ENCODE results near the gene PLPP7.

Gene PLPP7

GRCh38 chr9:131302244-131303075, 12.9 kb downstream of the PLPP7 start:
- no peak overlapping the region for H3K4me3 ChIP-seq (replicated peaks; ENCODE audit: low read depth, low read length)
- DNase-seq (ENCODE audit: extremely low read depth, insufficient read length), result no peak

GRCh38 chr9:131303381-131304321, 14.1 kb downstream of the PLPP7 start:
- no peaks in the 10 kb centered on the region; the same call in none of the 2 replicates for H3K27me3 ChIP-seq (replicated peaks; ENCODE audit: control insufficient read depth, insufficient read depth, low read length)
- DNase-seq (ENCODE audit: extremely low read depth, insufficient read length), result no peak
- no peak overlapping the region for H3K4me3 ChIP-seq (replicated peaks; ENCODE audit: low read depth, low read length)
- no peaks in the 10 kb centered on the region for H3K36me3 ChIP-seq (ENCODE audit: control insufficient read depth, insufficient read depth, low read length)
- no peak for TF ChIP-seq CTCF (IDR thresholded peaks at IDR 0.05; ENCODE audit: insufficient read depth, low read length, poor library complexity, severe bottlenecking)

More at GRCh38 chr9:131302244-131303075, 12.9 kb downstream of the PLPP7 start:
- no peak for TF ChIP-seq CTCF (IDR thresholded peaks at IDR 0.05; ENCODE audit: insufficient read depth, low read length, poor library complexity, severe bottlenecking)
- H3K27me3 ChIP-seq (replicated peaks; ENCODE audit: control insufficient read depth, insufficient read depth, low read length), result no peaks in the 10 kb centered on the region; the same call in none of the 2 replicates
- H3K36me3 ChIP-seq (ENCODE audit: control insufficient read depth, insufficient read depth, low read length), result no peaks in the 10 kb centered on the region

GRCh38 chr9:131304676-131305355, 15.3 kb downstream of the PLPP7 start:
- no peak for TF ChIP-seq CTCF (IDR thresholded peaks at IDR 0.05; ENCODE audit: insufficient read depth, low read length, poor library complexity, severe bottlenecking)
- H3K36me3 ChIP-seq (ENCODE audit: control insufficient read depth, insufficient read depth, low read length), result no peaks in the 10 kb centered on the region
- DNase-seq (ENCODE audit: extremely low read depth, insufficient read length), result no peak
- no peak overlapping the region for H3K4me3 ChIP-seq (replicated peaks; ENCODE audit: low read depth, low read length)
- H3K27me3 ChIP-seq (replicated peaks; ENCODE audit: control insufficient read depth, insufficient read depth, low read length), result no peaks in the 10 kb centered on the region; the same call in none of the 2 replicates

GRCh38 chr9:131306397-131307004, 17.0 kb downstream of the PLPP7 start:
- Histone ChIP-seq H3K27me3 (replicated peaks; ENCODE audit: control insufficient read depth, insufficient read depth, low read length) (no peaks in the 10 kb centered on the region; the same call in none of the 2 replicates), H3K36me3 (ENCODE audit: control insufficient read depth, insufficient read depth, low read length) (no peaks in the 10 kb centered on the region), H3K4me3 (replicated peaks; ENCODE audit: low read depth, low read length) (no peak overlapping the region)
- TF ChIP-seq CTCF (IDR thresholded peaks at IDR 0.05; ENCODE audit: insufficient read depth, low read length, poor library complexity, severe bottlenecking), result no peak
- DNase-seq (ENCODE audit: extremely low read depth, insufficient read length), result no peak

GRCh38 chr9:131307974-131308373, 18.5 kb downstream of the PLPP7 start:
- TF ChIP-seq CTCF (IDR thresholded peaks at IDR 0.05; ENCODE audit: insufficient read depth, low read length, poor library complexity, severe bottlenecking), result no peak
- no peak for DNase-seq (ENCODE audit: extremely low read depth, insufficient read length)

More at GRCh38 chr9:131307974-131308373, 18.5 kb downstream of the PLPP7 start:
- no peaks in the 10 kb centered on the region; the same call in none of the 2 replicates for H3K27me3 ChIP-seq (replicated peaks; ENCODE audit: control insufficient read depth, insufficient read depth, low read length)
- no peak overlapping the region for H3K4me3 ChIP-seq (replicated peaks; ENCODE audit: low read depth, low read length)
- H3K36me3 ChIP-seq (ENCODE audit: control insufficient read depth, insufficient read depth, low read length), result no peaks in the 10 kb centered on the region
